GM18861 (cell line): ENCODE results near the gene ZNRF1.
A peak's percentile ranks its signal among the peaks of the same experiment; 100 is the strongest.

ENCODE experiments used
- ATAC-seq: cut with Tn5 transposase; IDR thresholded peaks from one replicate; pipeline ENCODE4 v1.9.1; 2021; ENCODE audit not compliant: unreplicated experiment

ZNRF1 gene

DNA sequence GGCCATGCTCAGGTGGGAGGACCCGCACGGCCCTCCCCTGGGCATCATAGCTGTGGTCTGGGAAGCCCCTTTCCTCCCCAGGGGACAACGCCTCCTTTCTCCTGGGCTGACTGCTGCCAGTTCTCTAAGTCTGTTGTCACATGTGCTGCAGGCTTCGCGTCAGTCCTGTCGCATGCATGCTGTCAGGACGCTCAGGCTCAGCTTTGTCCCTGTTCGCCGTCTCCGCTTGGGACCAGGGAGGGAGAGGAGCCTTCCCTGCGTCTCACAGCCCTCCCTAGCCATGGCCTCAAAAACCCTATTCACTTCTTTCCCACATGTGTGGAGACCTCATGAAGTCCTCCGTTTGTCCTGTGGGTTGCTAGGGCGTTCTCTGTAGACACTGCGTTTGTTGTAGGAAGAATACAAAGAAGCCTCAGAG is 96.4 kb downstream of the ZNRF1 start:
- ATAC-seq = no peak

DNA sequence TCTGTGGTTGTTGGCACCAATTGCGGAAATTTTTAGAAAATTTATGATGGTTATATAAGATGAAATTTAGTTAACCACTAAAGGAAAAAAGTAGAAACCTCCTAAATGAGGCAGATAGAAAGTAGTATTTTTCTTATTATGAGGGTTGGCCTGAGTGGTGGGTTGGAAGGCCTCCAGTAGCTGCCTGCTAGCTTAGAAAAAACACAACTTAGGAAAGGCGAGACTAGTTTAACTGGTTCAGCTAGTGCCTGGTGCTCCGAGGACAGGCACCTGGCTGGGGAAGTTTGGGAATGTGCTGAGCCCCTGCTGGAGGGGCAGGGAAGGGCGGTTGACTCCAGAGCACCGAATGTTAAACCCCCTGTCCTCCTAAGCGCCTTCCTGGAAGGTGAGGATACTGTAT is 97.8 kb downstream of the ZNRF1 start:
- ATAC-seq = no peak

DNA sequence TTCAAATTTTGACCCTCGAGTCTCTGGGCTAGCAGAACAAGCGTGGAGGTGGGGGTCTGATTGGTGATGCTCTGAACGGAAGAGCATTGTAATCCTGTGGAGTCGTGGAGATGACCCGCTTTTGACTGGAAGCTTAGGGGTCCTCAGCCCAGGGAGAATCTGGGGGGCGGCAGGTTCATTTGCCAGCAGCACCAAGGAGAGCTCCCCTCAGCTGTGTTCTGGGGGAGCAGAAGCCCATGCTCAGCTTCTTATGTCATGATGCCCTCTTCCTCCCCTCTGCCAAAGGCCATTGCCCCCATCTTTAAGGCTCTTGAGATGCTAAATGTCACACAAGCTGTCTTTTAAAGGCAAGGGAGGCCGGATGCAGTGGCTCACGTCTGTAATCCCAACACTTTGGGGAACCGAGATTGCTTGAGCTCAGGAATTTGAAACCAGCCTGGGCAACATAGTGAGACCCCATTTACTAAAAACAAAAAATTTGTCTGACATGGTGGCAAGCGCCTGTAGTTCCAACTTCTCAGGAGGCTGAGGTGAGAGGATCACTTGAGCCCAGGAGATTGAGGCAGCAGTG is 98.5 kb downstream of the ZNRF1 start:
- no peak for ATAC-seq

DNA sequence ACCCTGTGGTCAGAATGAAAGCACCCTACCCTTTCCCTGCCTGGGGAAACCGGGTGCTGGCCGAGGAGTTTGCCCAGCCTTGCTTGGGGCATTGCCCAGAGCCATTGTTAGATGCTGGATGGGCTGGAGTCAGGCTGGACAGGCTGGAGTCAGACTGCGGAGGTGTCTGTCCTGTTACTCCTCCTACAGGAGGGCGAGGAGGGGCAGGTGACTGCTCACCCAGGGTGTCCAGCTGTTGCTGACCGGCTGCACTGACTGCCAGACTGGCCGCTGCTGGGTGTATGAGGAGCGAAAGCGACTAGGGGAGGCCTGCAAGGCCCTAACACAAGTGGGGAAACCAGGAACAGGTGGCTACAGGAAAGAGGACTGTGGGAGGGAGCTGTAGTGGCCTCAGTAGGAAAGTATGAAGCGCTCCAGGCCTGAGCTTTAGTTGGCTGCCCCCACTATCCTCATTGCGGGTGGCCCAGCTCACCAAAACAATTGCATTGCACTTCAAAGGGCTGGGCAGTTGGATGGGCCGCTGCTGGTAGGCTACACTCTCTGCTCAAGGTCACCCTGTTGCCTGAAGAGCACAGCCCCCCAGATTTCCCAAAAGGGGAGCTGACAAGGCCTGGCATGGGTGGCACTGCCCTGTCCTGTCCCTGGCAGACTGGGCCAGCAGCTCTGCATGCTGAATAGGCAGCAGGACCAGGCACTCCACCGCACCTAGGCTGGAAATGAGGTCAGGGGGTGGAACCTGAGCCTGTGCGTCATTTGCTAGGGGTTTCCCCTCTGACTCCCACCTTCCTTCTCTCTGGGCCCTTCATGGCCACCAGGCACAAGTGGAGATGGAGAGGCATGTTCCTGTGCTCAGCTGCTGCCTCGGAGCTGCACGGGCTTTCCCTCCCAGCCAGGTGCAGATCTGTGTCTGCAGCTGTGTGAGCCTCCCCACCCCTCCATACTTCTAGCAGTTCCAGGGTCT is 99.4 kb downstream of the ZNRF1 start:
- peak; percentile 49 for ATAC-seq

DNA sequence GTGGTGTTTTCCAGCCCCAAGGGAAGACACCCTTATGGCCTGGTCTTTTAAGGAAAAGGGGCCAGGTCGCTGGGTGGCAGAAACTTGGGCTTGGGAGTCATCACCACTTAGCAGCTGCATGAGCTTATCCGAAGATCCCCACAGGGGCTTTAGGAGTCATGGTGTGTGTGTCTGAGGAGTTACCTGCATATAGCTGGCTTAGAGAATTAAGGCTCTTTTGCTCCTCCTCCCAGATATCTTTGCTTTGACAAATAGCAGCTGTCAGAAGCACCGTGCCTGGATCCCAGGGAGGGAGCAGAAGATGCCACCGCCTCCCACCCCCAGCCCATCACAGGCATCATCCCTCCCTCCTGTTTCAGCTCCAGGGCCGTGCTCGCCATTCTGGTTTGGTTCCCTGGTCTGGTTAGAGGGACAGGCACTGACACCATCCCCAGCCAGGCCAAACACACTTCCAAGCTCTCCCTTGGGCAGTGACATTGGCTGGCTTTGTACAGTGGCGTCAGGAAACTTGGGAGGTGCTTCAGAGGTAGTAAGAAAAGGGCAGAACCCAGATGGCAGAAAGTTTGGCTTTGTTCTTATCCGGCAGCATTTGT is 100.3 kb downstream of the ZNRF1 start:
- no peak for ATAC-seq

DNA sequence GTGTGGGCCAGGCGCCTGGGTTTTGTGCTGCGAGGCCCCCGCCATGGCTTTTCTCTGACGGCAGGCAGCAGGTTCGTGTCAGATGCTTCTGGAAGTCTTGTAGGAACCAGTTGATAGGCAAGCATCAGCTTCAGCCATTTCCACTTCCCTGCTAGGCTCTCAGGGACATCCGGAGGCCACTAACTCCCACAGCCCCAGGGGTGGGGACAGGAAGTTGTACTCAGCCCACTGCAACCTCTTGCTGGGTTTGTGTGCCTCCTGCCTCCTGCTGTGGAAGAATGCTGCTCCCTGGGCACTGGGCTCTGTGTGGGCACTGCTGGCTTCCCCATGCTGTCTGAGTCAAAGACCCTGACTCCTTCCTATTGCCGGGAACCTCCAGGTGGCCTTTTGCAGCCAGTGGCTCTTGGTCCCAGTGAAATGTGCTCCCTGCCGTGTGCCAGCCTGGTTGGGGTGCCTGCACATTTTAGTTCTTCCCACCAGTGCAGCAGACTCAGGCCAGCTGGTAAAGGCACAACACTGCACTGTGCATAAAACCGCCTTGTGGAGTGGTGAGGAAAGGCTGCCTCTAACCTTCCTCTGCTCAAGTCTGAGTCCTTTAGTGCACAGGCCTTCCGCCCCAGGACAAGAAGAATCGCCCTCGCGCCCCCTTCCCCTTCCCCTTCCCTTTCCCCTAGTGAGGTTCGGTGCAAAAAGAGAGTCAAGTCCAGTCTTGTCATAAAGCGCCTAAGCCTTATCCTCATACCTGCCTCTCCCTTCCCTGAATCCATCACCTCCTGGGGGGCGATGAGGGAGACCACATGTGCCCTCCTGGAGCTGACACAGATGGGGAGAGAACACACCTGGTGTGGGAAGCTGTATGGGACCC is 101.1 kb downstream of the ZNRF1 start:
- peak; percentile 68 for ATAC-seq

DNA sequence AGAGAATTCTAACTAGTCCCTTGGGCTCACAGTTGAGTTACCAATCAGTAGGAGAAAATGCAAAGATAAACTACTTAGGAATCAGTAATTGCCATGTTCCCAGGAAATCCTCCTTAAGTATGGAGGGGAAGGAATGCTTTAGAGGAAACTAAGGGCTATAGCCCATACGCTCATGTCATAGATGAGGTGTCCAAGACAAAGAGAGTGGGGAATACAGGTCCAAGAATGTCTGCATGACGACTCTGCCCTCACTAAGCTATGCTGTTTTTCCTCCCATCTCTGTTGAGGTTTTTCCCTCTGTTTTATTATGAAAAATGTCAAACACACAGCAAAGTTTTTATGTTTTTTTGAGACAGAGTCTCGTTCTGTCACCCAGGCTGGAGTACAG is 101.8 kb downstream of the ZNRF1 start:
- ATAC-seq = no peak

DNA sequence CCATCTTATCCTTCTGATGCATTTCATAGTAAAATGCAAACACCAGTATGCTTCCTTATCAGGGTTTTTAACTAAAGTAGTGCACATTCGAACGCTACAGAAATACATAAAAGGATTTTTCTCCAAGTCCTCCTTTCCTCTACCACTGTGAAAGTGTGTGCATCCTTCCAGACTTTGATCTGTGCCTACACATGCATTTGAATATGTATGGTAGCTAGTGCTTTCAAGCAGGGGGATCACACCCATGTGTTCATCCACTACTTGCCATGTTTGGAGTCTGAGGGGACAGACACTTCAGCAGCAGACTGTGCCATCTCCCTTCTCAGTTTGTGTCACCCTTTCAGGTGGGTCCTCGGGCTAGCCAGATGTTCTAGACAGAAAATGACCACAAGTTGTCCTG is 102.8 kb downstream of the ZNRF1 start:
- ATAC-seq = no peak

DNA sequence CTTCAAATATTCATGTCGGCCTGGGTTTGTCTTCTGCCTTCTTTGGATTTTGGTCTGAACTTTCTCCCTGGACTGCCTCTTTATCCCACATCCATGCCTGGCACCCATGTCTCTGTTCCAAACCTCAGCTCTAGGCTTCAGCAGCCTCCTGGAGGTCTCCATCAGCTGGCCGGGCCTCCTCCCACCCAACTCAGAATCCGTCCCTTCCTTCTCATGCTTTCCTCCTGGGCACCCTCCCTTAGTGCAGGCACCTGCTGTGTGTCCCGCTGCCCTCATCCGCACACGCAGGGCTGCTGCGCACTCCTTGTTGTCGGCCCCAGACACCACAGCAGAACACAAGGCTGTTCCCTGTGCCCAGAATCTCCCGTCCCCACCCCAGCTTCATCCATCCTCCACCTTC is 103.8 kb downstream of the ZNRF1 start:
- ATAC-seq = no peak

DNA sequence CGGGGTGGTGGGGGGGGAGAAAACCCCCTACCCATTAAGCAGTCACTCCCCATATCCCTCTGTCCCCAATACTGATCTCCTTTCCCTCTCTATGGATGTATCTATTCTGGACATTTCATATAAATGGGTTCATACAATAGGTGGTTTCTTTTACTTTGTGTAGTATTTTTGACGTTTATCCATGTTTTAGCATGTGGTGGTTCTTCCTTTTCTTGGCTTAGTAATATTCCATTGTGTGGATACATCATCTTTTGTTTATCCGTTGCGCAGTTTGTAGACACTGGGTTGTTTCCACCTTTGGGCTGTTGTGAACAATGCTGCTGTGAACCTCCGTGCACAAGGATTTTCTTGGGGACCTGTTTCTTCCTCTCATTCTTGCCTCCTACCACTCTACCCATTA is 105.2 kb downstream of the ZNRF1 start:
- no peak for ATAC-seq

DNA sequence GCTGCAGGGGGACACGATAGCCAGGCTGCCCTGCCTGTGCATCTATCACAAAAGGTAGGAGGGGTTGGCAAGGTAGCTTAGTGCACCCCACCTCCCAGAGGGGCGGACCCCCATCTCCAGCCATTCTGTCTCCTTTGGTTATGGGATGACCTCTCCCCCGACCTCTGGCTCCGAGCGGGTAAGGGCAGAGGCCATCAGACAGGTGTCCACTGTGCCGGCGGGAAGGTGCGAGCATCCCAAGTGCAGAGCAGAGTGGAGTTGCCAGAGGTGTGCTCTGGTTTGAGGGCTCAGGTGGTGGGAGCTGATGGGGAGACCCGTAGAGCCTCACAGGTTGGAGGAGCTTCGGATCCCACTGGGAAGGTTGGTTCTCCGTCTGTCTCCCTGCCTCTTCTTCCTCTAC is 106.0 kb downstream of the ZNRF1 start:
- no peak for ATAC-seq

DNA sequence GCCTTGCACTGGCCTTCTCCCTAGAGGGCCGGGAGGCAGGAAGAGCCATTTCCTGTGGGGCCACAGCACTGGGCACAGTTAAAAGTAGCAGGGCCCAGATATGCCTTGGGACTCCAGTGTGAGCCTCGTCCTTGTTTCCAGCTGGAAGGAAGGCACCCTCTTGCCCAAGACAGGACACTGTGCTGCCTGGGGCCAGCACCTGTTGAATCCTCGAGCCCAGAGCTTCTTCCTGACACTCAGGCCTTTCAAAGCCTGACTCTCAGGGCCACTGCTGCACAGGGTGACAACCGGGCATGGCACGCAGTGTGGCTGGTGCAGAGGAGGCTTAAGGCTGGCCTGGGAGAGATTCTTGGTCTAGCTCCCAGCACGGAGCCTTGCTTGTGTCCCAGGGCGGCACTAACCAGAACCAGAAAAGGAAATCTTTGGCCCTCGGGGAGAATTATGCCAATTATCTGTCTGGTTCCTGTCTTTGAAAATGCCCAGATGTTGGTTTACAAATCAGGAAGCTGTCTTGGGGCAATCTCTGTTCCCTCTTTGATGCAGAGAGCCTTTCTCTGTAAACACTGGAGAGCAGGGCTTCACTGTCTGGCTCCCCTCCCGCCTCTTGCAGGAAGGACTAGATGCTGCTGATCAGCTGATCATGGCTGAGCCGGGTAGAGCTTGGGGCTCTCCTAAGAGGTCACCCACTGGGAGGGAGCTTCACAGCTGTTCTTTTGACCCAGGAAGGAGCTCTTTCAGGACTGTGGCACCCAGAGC is 106.7 kb downstream of the ZNRF1 start:
- no peak for ATAC-seq

DNA sequence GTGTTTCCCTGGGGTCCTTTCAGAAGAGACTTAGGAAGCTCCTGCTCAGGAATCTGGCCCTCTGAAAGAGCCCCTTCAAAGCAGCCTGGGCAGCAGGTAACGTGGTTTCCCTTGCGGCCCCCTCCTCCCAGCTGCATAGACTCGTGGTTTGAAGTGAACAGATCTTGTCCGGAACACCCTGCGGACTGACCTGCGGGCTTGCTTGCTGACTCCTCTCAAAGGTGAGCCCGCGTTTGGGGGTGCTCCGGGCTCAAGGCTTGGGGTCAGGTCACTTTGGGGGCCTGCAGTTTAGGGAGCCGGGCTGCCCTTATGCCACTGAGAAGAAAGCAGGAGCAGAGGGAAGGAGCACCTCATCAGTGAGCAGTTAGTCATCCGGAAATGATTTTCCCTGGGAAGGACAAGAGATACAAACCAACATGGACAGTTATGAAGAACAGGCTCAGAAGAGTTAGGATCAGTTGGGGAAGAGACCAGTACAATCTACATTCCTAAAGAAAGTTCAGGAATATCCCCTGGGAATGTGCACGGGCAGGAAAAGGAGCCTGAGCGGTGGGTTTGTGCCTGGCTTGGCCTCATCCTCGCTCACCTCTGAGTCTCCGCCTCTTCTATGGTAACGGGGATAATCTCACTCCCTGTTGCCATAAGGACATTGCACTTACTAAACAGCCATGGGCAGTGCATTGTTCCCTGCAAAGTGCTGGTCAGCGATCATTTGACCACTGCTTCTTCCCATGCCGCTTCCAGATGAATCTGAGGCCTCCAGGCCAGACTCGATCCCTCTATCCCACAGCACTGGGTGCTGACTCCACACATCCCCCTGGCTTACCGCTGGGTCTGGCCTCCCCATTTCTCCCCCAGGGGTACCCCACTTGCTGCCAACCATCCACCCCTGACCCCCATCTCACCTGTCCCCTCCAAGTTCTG is 107.8 kb downstream of the ZNRF1 start:
- no peak for ATAC-seq

DNA sequence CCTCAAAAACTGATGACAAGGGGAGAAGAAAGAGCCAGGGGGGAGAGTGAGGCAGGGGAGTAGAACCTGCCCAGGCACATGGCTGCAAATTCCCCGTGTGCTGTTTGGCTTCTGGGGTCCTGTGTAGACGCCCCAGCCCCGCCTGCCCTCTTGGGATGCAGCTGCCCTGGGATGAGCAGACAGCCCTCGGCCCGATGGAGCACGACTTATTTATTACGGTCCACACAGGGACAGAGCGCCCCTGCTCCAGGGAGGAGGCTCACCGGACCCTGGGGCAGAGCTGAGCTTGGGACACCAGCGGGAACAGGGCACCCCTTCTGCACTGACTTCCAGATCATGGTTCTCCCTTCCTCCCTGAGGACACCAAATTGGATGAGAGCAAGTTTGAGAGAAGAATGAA is 108.7 kb downstream of the ZNRF1 start:
- no peak for ATAC-seq

DNA sequence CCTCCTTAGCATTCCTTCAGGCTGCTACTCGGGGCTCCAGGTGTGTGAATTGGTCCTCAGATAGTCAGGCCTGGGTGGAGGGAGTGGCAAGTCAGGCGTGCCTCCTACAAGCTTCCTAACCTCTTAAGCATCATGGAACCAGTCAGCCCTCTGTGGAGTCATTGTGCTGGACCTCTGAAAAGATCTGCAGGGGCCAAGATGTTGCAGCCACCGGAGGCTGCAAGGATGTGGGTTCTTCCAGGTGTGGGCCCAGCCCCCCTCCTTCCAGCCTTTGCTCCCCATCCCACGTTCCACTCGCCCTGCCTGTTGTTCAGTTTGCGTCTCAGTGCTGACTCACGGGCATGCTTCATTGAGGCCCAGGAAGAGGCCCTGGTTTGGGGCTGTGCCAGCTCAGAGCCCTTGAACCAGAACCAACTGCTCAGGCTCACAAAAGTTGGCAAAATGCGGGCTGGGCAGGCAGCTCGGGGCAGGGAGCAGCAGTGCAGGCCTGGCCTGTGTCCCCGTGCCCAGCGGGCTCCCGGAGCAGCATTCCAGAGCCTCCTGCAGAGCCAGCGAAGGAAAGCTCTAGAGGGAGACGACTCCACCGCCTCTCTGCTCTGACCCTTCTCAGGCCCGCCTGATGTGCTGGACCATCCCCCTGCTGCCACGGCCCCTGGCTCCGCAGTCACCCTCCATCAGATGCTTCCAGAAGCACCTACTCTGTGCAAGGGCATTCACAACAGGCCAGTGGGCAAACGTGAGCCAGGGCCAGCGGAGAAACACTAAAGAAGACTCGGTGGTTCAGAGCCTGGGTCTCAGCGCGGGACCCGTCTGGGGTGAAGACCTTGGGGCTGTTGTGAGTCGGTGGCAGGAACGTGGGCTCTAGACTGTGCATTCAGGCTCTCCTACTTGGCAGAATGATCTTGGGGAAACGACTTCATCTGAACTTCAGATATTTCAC is 110.2 kb downstream of the ZNRF1 start:
- ATAC-seq = no peak

DNA sequence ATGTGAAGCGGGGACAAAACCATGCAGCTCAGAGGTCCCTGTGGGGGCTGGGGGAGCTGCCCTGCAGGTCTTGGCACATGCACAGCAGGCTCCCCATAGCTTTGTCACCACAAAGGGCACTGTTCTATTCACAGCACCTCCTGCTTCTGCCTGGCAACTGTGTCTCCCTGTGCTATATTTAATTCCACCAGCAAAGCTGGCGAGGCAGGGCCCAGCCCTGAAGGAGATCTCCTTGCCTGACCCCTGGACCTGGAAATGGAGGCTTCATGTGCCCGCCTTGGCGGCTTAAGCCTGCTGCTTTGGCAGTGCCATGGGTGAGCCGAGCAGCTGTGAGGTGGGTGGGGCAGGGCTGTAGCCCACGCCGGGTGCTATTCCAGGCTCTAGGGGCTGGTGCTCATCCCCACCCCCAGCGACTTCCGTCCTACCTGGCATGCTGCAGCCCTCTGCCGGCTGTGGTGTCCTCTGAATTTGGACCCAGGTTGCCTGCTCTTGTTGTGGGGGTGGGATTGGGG is 111.0 kb downstream of the ZNRF1 start:
- no peak for ATAC-seq

DNA sequence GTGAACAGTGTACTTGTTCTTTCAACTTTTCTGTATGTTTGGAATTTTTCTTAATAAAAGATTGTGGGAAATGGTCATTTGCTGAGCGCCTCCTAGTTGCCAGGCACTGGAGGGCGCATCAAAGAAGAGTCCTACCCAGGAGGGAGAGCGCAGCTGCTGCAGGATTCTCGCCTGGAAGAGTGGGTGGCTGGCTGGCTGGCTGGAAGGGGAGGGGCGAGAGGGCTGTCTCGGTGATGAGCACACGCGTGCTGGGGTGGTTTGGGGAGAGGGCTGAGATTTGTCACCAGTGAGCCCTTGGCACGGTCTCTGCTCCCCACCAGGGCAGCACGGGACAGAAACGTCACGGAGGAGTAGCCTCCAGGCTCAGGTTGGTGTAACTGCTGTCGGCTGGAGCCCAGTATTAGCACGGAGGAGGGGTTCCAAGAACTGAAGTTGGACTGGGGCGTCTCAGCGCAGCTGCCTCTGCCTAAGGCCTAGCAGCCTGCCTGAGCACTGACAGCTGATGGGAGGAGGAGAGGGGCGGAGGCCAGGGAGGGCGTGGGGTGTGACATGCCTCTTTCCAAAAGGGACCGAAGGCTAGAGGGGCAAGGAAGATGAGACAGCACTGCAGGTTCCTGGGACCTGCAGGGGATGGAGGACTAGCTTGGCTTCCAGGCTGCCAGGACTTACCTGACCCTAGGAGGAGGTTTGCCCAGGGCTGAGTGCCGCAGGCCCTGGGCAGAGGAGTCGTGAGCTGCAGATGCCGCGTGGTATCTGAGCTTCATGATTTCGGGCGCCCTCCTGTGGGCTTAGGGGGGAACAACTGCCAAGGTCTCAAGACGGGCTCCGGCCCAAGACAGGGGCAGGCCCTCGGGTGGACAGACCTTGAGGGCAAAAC is 112.1 kb downstream of the ZNRF1 start:
- peak; percentile 44 for ATAC-seq
